Right lobe of liver (tissue), 6 donors: ENCODE data around the gene TNFRSF21. TPM values are rescaled to one million over a fixed set of nuclear protein-coding genes. Genes with fewer than 3 reads are reported as not detected.
A peak's percentile ranks its signal among the peaks of the same experiment; 100 is the strongest.

Source experiments
- ATAC-seq, 4 donors: fragments of 200-7000 bp; cut with Tn5 transposase; one replicate each; pipeline ENCODE4 v1.9.1; 2020; ENCODE audit warnings: mild to moderate bottlenecking in 4 of 4, moderate library complexity in 4 of 4
- DNase-seq, 3 donors: peaks; one replicate each; pipeline ENCODE4 v3.0.0-alpha.2; 2020
- H3K27ac ChIP-seq, 3 donors: fragments of 200-600 bp; one replicate each; pipeline ENCODE4 v1.8.0; 2022
- H3K27me3 ChIP-seq, 2 donors: fragments of 200-600 bp; one replicate each; pipeline ENCODE4 v1.8.0; 2022
- H3K36me3 ChIP-seq, 4 donors: fragments of 200-600 bp; sonication (generic) in 1 of 4; one replicate each; pipeline versions ENCODE4 v1.5.1 to v1.8.0; 2017 to 2022; ENCODE audit warnings: control low read depth in 1 of 4
- H3K4me1 ChIP-seq, 4 donors: fragments of 200-600 bp; sonication (generic) in 1 of 4; one replicate each; pipeline versions ENCODE4 v1.5.1 to v1.8.0; 2017 to 2022; ENCODE audit warnings: control low read depth in 1 of 4
- H3K4me3 ChIP-seq, 3 donors: fragments of 200-600 bp; one replicate each; pipeline ENCODE4 v1.8.0; 2022
- H3K9me3 ChIP-seq, 4 donors: fragments of 200-600 bp; sonication (generic) in 1 of 4; one replicate each; pipeline versions ENCODE4 v1.5.1 to v1.8.0; 2017 to 2022; ENCODE audit warnings: control low read depth in 1 of 4
- POLR2A ChIP-seq: fragments of 450-650 bp; IDR thresholded peaks from one replicate; pipeline ENCODE4 v1.6.1; 2017; ENCODE audit warnings: antibody characterized with exemption, mild to moderate bottlenecking
- WGBS: methylation state at CpG from one replicate; pipeline ENCODE4 v1.1.6; 2018; ENCODE audit warnings: low coverage, low lambda C conversion rate; ENCODE audit not compliant: insufficient coverage; ENCODE audit errors: missing lambda C conversion rate; 5-methylcytosine and 5-hydroxymethylcytosine counted together
- intact Hi-C, 2 donors: fragments of 100-400 bp; cut with DNase I; formaldehyde crosslinking; loops; one replicate each; pipeline versions ENCODE4 v1.11.2 to v1.14.1; 2022
- total RNA-seq, 6 experiments: library from RNA; depleted of rRNA in 2 of 6; stranded (reverse); fragments of >200 nt in 2 of 6; fragmentation: NEBNext Ultra II Directional in 3 of 6; extraction: Animal tissue kit (Norgen Biotek cat#: 25700) in 3 of 6; gene quantifications; one replicate each; pipeline versions ENCODE4 v1.1.0 to v1.2.4, GENCODE V29; 2016 to 2023
- TF ChIP-seq, protein P1 (sequence below), 4 donors: fragments of 200-600 bp in 3 of 4; fragments of 450-650 bp in 1 of 4; IDR thresholded peaks; one replicate each; pipeline versions ENCODE4 v1.5.1 to v1.8.0; 2016 to 2022; ENCODE audit warnings: antibody characterized with exemption in 4 of 4, mild to moderate bottlenecking in 2 of 4
- donor health status: DM: no; HTN: yes; CAD: no.
- donor health status: DM: no; HTN: no; CAD: no.
- donor health status: DM: no; HTN: no; CAD: no.
- donor health status: DM: no; HTN: yes; CAD: no.
- donor health status: DM: no; HTN: yes; CAD: no.

The TNFRSF21 gene
- total RNA-seq, 6 experiments from 2014 or later, result 1.9 to 7.9 (median 5.3) TPM

GRCh38 chr6:47235964-47236760, 73.5 kb downstream of the TNFRSF21 start:
- Histone ChIP-seq H3K9me3 (no peaks in the 10 kb centered on the region), H3K27me3 (no peaks in the 10 kb centered on the region), H3K4me3 (no peak overlapping the region), H3K36me3 (no peaks in the 10 kb centered on the region), H3K27ac (no peak overlapping the region), H3K4me1 (no peaks in the 10 kb centered on the region)
- peak in 3 of 4 donors; percentile 50 to 67 (median 63) for ATAC-seq
- DNase-seq, result no peak
- no peak for TF ChIP-seq POLR2A
- TF ChIP-seq, protein P1, sequence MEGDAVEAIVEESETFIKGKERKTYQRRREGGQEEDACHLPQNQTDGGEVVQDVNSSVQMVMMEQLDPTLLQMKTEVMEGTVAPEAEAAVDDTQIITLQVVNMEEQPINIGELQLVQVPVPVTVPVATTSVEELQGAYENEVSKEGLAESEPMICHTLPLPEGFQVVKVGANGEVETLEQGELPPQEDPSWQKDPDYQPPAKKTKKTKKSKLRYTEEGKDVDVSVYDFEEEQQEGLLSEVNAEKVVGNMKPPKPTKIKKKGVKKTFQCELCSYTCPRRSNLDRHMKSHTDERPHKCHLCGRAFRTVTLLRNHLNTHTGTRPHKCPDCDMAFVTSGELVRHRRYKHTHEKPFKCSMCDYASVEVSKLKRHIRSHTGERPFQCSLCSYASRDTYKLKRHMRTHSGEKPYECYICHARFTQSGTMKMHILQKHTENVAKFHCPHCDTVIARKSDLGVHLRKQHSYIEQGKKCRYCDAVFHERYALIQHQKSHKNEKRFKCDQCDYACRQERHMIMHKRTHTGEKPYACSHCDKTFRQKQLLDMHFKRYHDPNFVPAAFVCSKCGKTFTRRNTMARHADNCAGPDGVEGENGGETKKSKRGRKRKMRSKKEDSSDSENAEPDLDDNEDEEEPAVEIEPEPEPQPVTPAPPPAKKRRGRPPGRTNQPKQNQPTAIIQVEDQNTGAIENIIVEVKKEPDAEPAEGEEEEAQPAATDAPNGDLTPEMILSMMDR (IDR thresholded peaks at IDR 0.05), result no peak
- intact Hi-C loops, result no loop called here
- 72% methylated on average over 6 of the region's 8 CpGs for WGBS

DNA sequence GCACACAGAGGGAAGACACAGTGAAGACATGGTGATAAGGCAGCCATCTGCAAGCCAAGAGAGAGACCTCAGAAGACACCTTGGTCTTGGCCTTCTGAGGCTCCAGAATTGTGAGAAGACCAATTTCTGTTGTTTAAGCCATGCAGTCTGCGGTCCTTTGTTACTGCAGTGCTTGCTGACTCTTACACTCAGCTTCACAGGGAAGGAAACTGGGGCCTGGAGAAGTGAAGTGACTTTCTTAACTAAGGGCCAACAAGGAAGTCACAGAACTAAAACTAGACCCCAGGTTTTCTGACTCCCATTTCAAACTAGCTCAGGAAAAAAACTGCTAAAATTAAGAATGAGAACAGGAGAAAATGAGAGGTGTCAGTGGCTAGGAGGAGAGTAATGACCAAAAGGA, 74.3 kb downstream of the TNFRSF21 start:
- intact Hi-C loops, result no loop called here
- Histone ChIP-seq H3K4me1 (no peaks in the 10 kb centered on the region), H3K9me3 (no peaks in the 10 kb centered on the region), H3K27ac (no peak overlapping the region), H3K4me3 (no peak overlapping the region), H3K27me3 (no peaks in the 10 kb centered on the region), H3K36me3 (no peaks in the 10 kb centered on the region)
- no peak for TF ChIP-seq POLR2A
- TF ChIP-seq, protein P1 (IDR thresholded peaks at IDR 0.05), result no peak
- DNase-seq (no peak), ATAC-seq (peak in 2 of 4 donors; percentile 33 to 72)
- WGBS, result 86% methylated on average over 1 of the region's 1 CpG

DNA sequence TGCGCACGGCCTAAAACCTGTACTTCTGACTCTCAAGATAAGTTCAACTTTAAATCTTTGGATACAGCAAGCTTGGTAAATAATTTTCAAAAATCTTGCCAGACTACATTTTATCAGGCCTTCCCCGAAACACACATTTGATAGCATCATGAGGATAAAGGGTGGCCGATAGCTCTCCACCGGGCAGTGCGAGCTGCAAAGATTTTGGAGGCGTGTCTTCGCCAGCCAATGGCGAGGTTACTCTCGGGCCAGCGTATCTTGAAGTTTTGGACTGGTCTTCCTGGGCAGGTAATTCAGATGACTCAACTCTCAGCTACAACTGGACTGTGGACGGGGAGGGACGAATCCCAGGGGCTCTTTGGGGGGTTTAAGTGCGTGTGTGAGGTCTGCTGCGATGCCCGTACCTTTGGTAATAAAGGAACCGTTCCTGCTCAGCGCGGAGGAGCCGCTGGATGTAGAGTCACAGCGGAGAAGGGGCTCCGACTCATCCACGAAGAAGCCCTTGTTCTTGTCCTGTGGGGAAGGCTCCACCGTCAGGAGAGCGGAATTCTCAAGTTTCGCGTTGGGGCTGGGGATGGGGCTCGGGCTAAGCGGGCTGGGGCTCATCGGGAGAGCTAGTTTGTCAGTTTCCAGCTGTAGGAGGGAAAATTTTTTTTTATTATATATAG, 75.3 kb downstream of the TNFRSF21 start:
- Histone ChIP-seq H3K27me3 (no peaks in the 10 kb centered on the region), H3K4me3 (no peak overlapping the region), H3K9me3 (no peaks in the 10 kb centered on the region), H3K36me3 (no peaks in the 10 kb centered on the region), H3K27ac (no peak overlapping the region), H3K4me1 (no peaks in the 10 kb centered on the region)
- intact Hi-C loops, result no loop called here
- TF ChIP-seq POLR2A, result no peak
- DNase-seq (no peak), ATAC-seq (peak in 1 of 4 donors; percentile 25)
- WGBS, result 91% methylated on average over 28 of the region's 30 CpGs

GRCh38 chr6:47231151-47231550, 78.6 kb downstream of the TNFRSF21 start:
- WGBS, result 54% methylated on average over 4 of the region's 4 CpGs

More at GRCh38 chr6:47231151-47231550, 78.6 kb downstream of the TNFRSF21 start:
- Histone ChIP-seq H3K36me3 (no peaks in the 10 kb centered on the region), H3K27me3 (no peaks in the 10 kb centered on the region), H3K4me3 (no peak overlapping the region), H3K4me1 (no peaks in the 10 kb centered on the region), H3K9me3 (no peaks in the 10 kb centered on the region), H3K27ac (no peak overlapping the region)
- DNase-seq, result no peak
- no peak for ATAC-seq
- TF ChIP-seq, protein P1 (IDR thresholded peaks at IDR 0.05), result no peak
- TF ChIP-seq POLR2A, result no peak
- intact Hi-C loops, result no loop called here
